GM12878 (cell line): ENCODE results near the gene TTLL10. TPM values are rescaled to one million over a fixed set of nuclear protein-coding genes. Genes with fewer than 3 reads are reported as not detected.

ENCODE experiments used
- ATAC-seq: fragments of 200-7000 bp; cut with Tn5 transposase; 3 replicates; pipeline ENCODE4 v1.9.1; 2020; ENCODE audit warnings: mild to moderate bottlenecking, moderate library complexity
- BruUV-seq: library from RNA; stranded (reverse); fragments of 400-500 nt; replicated peaks from 2 replicates; lab custom pipeline; 2021; lab: Mats Ljungman, UMichigan
- CTCF ChIA-PET: fragments of 300-600 bp; sonication (Branson Sonifier 250); formaldehyde crosslinking; extraction: SDS; loops from one replicate; lab custom pipeline; 2021; ENCODE audit warnings: inconsistent platforms; lab: Yijun Ruan, JAX
- POLR2A ChIA-PET: fragments of 350-600 bp; formaldehyde crosslinking; extraction: SDS; loops from one replicate; lab custom pipeline; 2021; ENCODE audit warnings: inconsistent platforms; lab: Charles Lee
- RAD21 ChIA-PET: fragments of 300-600 bp; sonication (Branson Sonifier 250); formaldehyde crosslinking; loops from one replicate; lab custom pipeline; 2023; ENCODE audit warnings: antibody characterized with exemption; ENCODE audit not compliant: unreplicated experiment; lab: Charles Lee
- SMC1A ChIA-PET: fragments of 300-600 bp; sonication (Branson Sonifier 250); formaldehyde crosslinking; loops from one replicate; lab custom pipeline; 2023; ENCODE audit not compliant: unreplicated experiment, uncharacterized antibody; lab: Charles Lee
- DNase-seq: peaks from one replicate; pipeline ENCODE4 v3.0.0-alpha.2; 2011; ENCODE audit warnings: low read depth, low spot score
- FAIRE-seq: peaks from 3 replicates; lab custom pipeline; 2011; peaks lifted over from hg19 to GRCh38; lab: Jason Lieb, UNC
- H2AFZ ChIP-seq: 2 replicates; pipeline ENCODE4 v1.6.0; 2011; ENCODE audit warnings: low read depth, low read length, control low read depth; ENCODE audit not compliant: control insufficient read depth
- H3K27ac ChIP-seq: 2 replicates; pipeline ENCODE4 v1.5.1; 2011; ENCODE audit warnings: control low read depth; ENCODE audit not compliant: control insufficient read depth, insufficient read depth
- H3K27me3 ChIP-seq, 2 experiments: replicated peaks in 1 of 2; 2 replicates each; pipeline versions ENCODE4 v1.6.0 to v1.6.1; 2011; ENCODE audit warnings: low read length in 1 of 2; ENCODE audit not compliant: control insufficient read depth in 2 of 2, insufficient read depth in 2 of 2
- H3K36me3 ChIP-seq, 2 experiments: 2 replicates each; pipeline ENCODE4 v1.5.1; 2011; ENCODE audit warnings: low read length in 1 of 2; ENCODE audit not compliant: control insufficient read depth in 2 of 2, insufficient read depth in 2 of 2
- H3K4me1 ChIP-seq: 2 replicates; pipeline ENCODE4 v1.6.1; 2011; ENCODE audit warnings: mild to moderate bottlenecking, low read length, moderate library complexity, mixed read lengths; ENCODE audit not compliant: control insufficient read depth, insufficient read depth
- H3K4me2 ChIP-seq: 2 replicates; pipeline ENCODE4 v1.6.0; 2011; ENCODE audit warnings: control low read depth; ENCODE audit not compliant: control insufficient read depth, insufficient read depth
- H3K4me3 ChIP-seq: fragments of 200-600 bp; sonication (generic); 2 replicates; pipeline ENCODE4 v1.5.1; 2016
- H3K79me2 ChIP-seq: 2 replicates; pipeline ENCODE4 v1.6.0; 2011; ENCODE audit warnings: low read length; ENCODE audit not compliant: control insufficient read depth, insufficient read depth
- H3K9ac ChIP-seq: 2 replicates; pipeline ENCODE4 v1.8.0; 2011; ENCODE audit warnings: low read length, control low read depth, mixed read lengths; ENCODE audit not compliant: control insufficient read depth, insufficient read depth
- H3K9me3 ChIP-seq: replicated peaks from 3 replicates; pipeline ENCODE4 v1.5.1; 2011; ENCODE audit warnings: mild to moderate bottlenecking, low read length; ENCODE audit not compliant: control insufficient read depth, insufficient read depth
- H4K20me1 ChIP-seq: 2 replicates; pipeline ENCODE4 v1.6.0; 2011; ENCODE audit not compliant: control insufficient read depth, insufficient read depth
- CHD4 ChIP-seq: fragments of 200-600 bp; sonication (generic); IDR thresholded peaks from 2 replicates; pipeline ENCODE4 v1.6.1; 2016; ENCODE audit warnings: mild to moderate bottlenecking
- EGR1 ChIP-seq, 2 experiments: IDR thresholded peaks; 1 replicate in 1 of 2; 2 replicates in 1 of 2; pipeline ENCODE4 v1.6.1; 2011 to 2012; ENCODE audit warnings: low read depth in 2 of 2, low read length in 2 of 2, borderline replicate concordance in 1 of 2, mild to moderate bottlenecking in 1 of 2, moderate library complexity in 1 of 2
- FOXK2 ChIP-seq: fragments of 450-650 bp; IDR thresholded peaks from 2 replicates; pipeline ENCODE4 v1.6.1; 2017; ENCODE audit warnings: mild to moderate bottlenecking, moderate library complexity
- POU2F2 ChIP-seq: IDR thresholded peaks from 3 replicates; pipeline ENCODE4 v1.6.1; 2011; ENCODE audit warnings: low read depth, mild to moderate bottlenecking, low read length, borderline replicate concordance
- SUZ12 ChIP-seq: fragments of 200-600 bp; sonication (generic); IDR thresholded peaks from one replicate; pipeline ENCODE4 v1.6.1; 2018; ENCODE audit warnings: antibody characterized with exemption, mild to moderate bottlenecking; ENCODE audit not compliant: unreplicated experiment
- TAF1 ChIP-seq: IDR thresholded peaks from 2 replicates; pipeline ENCODE4 v1.6.1; 2011; ENCODE audit warnings: mild to moderate bottlenecking, low read depth, low read length, borderline replicate concordance
- TARDBP ChIP-seq: IDR thresholded peaks from 2 replicates; pipeline ENCODE4 v1.6.1; 2016; ENCODE audit warnings: borderline replicate concordance
- ZNF24 ChIP-seq: fragments of 450-650 bp; IDR thresholded peaks from 2 replicates; pipeline ENCODE4 v1.6.1; 2017; ENCODE audit warnings: antibody characterized with exemption, mild to moderate bottlenecking
- WGBS: methylation state at CpG from one replicate; pipeline ENCODE4 v1.1.6; 2016; ENCODE audit warnings: low lambda C conversion rate; ENCODE audit not compliant: insufficient replicate concordance, insufficient coverage; ENCODE audit errors: missing lambda C conversion rate; 5-methylcytosine and 5-hydroxymethylcytosine counted together
- in situ Hi-C: fragments of 300-500 bp; cut with MboI; formaldehyde crosslinking; loops from 9 replicates; pipeline ENCODE4 v1.14.3; 2018; ENCODE audit warnings: mixed read lengths
- intact Hi-C: fragments of 100-400 bp; cut with micrococcal nuclease; formaldehyde crosslinking; loops from one replicate; pipeline ENCODE4 v1.14.2; 2022; ENCODE audit not compliant: unreplicated experiment
- polyA plus RNA-seq, 11 experiments: library from polyadenylated mRNA; depleted of rRNA in 4 of 11; unstranded in 6 of 11; stranded (reverse) in 5 of 11; fragments of >200 nt; fragmentation: Nextera tagmentation in 4 of 11; fragmentation: Illumina TruSeq in 1 of 11; extraction: Ambion mirVana in 4 of 11; extraction: Trizol in 1 of 11; gene quantifications; 1 replicate in 1 of 11; 2 replicates in 10 of 11; pipeline versions ENCODE4 v1.2.1 to v1.2.3, GENCODE V29; 2011 to 2016; ENCODE audit warnings: inconsistent platforms in 2 of 11, missing spikeins in 2 of 11, low read depth in 1 of 11
- total RNA-seq, 4 experiments: library from RNA; depleted of rRNA in 3 of 4; stranded (reverse); fragments of >200 nt in 3 of 4; fragmentation: Illumina TruSeq in 1 of 4; extraction: Trizol in 1 of 4; gene quantifications; 2 replicates each; pipeline versions ENCODE4 v1.2.1 to v1.2.3, GENCODE V29; 2013 to 2021
- TF ChIP-seq, protein P1 (sequence below): fragments of 450-650 bp; IDR thresholded peaks from 2 replicates; pipeline ENCODE4 v1.6.1; 2017; ENCODE audit warnings: borderline replicate concordance
- TF ChIP-seq, protein P2 (sequence below): IDR thresholded peaks from 2 replicates; pipeline ENCODE4 v1.6.1; 2012; ENCODE audit warnings: mild to moderate bottlenecking, low read depth, low read length

Gene TTLL10
- total and polyA plus RNA-seq, 10 of the 15 experiments (the other 5 are each of a cell fraction or from before 2014, with no cell fraction given) = not detected

DNA sequence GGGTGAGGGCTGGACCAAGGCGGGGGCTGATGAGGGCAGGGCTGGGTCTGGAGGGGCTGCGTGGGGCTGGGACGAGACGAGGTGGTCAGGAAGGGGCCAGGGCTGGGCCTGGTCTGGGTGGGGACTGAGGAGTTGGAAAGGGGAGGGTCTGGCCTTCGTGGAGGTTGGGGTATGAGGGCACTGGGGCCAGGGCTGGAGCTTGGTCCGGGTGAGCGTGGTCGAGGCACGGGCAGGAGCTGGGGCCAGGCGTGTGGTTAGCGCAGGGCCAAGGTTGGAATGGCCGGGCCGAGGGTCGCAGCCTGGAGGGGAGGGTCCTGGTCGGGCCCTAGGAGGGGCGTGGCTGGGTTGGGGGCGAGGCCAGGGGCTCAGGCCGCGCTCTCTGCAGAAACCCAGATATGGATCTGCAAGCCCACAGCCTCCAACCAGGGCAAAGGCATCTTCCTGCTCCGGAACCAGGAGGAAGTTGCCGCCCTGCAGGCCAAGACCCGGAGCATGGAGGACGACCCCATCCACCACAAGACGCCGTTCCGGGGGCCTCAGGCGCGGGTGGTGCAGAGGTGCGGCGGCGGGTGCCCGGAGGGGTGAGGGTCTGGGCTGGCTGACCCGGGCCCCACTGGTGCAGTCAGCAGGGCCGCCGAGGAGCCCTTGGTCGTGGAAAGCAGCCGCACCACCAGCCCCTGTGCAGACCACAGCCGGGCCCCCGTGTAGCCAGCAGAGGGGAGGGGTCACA is 9.0 kb downstream of the TTLL10 start:
- TF ChIP-seq TARDBP (no peak), EGR1 (IDR thresholded peaks at IDR 0.05; ENCODE audit: borderline replicate concordance in 1 of 2, low read depth in 2 of 2, low read length in 2 of 2) (no peak), TAF1 (no peak), ZNF24 (no peak), CHD4 (no peak), SUZ12 (no peak), POU2F2 (no peak), FOXK2 (no peak)
- TF ChIP-seq, protein P1, sequence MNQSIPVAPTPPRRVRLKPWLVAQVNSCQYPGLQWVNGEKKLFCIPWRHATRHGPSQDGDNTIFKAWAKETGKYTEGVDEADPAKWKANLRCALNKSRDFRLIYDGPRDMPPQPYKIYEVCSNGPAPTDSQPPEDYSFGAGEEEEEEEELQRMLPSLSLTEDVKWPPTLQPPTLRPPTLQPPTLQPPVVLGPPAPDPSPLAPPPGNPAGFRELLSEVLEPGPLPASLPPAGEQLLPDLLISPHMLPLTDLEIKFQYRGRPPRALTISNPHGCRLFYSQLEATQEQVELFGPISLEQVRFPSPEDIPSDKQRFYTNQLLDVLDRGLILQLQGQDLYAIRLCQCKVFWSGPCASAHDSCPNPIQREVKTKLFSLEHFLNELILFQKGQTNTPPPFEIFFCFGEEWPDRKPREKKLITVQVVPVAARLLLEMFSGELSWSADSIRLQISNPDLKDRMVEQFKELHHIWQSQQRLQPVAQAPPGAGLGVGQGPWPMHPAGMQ = no peak
- TF ChIP-seq, protein P2, sequence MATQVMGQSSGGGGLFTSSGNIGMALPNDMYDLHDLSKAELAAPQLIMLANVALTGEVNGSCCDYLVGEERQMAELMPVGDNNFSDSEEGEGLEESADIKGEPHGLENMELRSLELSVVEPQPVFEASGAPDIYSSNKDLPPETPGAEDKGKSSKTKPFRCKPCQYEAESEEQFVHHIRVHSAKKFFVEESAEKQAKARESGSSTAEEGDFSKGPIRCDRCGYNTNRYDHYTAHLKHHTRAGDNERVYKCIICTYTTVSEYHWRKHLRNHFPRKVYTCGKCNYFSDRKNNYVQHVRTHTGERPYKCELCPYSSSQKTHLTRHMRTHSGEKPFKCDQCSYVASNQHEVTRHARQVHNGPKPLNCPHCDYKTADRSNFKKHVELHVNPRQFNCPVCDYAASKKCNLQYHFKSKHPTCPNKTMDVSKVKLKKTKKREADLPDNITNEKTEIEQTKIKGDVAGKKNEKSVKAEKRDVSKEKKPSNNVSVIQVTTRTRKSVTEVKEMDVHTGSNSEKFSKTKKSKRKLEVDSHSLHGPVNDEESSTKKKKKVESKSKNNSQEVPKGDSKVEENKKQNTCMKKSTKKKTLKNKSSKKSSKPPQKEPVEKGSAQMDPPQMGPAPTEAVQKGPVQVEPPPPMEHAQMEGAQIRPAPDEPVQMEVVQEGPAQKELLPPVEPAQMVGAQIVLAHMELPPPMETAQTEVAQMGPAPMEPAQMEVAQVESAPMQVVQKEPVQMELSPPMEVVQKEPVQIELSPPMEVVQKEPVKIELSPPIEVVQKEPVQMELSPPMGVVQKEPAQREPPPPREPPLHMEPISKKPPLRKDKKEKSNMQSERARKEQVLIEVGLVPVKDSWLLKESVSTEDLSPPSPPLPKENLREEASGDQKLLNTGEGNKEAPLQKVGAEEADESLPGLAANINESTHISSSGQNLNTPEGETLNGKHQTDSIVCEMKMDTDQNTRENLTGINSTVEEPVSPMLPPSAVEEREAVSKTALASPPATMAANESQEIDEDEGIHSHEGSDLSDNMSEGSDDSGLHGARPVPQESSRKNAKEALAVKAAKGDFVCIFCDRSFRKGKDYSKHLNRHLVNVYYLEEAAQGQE = no peak
- Histone ChIP-seq H3K4me2 (no peak overlapping the region), H3K9me3 (no peaks in the 10 kb centered on the region), H3K4me3 (no peak overlapping the region), H4K20me1 (no peaks in the 10 kb centered on the region), H3K4me1 (no peaks in the 10 kb centered on the region), H3K27me3 (no peaks in the 10 kb centered on the region; a peak in 1 of 4 replicates), H3K36me3 (no peaks in the 10 kb centered on the region), H3K27ac (no peak overlapping the region), H2AFZ (no peak overlapping the region), H3K9ac (no peak overlapping the region), H3K79me2 (no peaks in the 10 kb centered on the region)
- FAIRE-seq (no peak), ATAC-seq (no peak), DNase-seq (no peak)
- intact Hi-C loops = no loop called here
- ChIA-PET RAD21 (no interaction called here), SMC1A (no interaction called here), CTCF (no interaction called here), POLR2A (no interaction called here)
- no TSS peak for BruUV-seq
- 27% methylated on average over 37 of the region's 39 CpGs for WGBS
- in situ Hi-C loops = no loop called here
